WTC11 (cell line): Measurements from ENCODE around the gene CCNH.

Source experiments
- CBFB ChIP-seq: sonication (generic); formaldehyde crosslinking; IDR thresholded peaks from 2 replicates; pipeline ENCODE4 v1.8.1; 2022; ENCODE audit warnings: mild to moderate bottlenecking, low read depth, missing genetic modification reagents
- GRHL2 ChIP-seq: fragments of 250-450 bp; sonication (Bioruptor Pico); IDR thresholded peaks from 2 replicates; pipeline ENCODE4 v1.8.0; 2022; ENCODE audit warnings: mild to moderate bottlenecking, moderate library complexity; ENCODE audit not compliant: insufficient replicate concordance, severe bottlenecking
- JUN ChIP-seq: sonication (generic); formaldehyde crosslinking; IDR thresholded peaks from 2 replicates; pipeline ENCODE4 v1.8.0; 2023; ENCODE audit warnings: mild to moderate bottlenecking, missing genetic modification reagents
- KAT7 ChIP-seq: sonication (generic); formaldehyde crosslinking; IDR thresholded peaks from 2 replicates; pipeline ENCODE4 v1.8.1; 2023; ENCODE audit warnings: missing genetic modification reagents, mild to moderate bottlenecking, borderline replicate concordance
- TF ChIP-seq, protein P1 (sequence below): fragments of 200-600 bp; IDR thresholded peaks from 2 replicates; pipeline ENCODE4 v1.8.0; 2022; ENCODE audit warnings: antibody characterized with exemption
- TF ChIP-seq, protein P2 (sequence below): sonication (generic); formaldehyde crosslinking; IDR thresholded peaks from 2 replicates; pipeline ENCODE4 v1.8.0; 2023; ENCODE audit warnings: missing genetic modification reagents
- TF ChIP-seq, protein P3 (sequence below): sonication (generic); formaldehyde crosslinking; IDR thresholded peaks from 2 replicates; pipeline ENCODE4 v1.8.0; 2022; ENCODE audit warnings: mild to moderate bottlenecking, missing genetic modification reagents
- TF ChIP-seq, protein P4 (sequence below): sonication (generic); formaldehyde crosslinking; IDR thresholded peaks from 2 replicates; pipeline ENCODE4 v1.8.1; 2023; ENCODE audit warnings: mild to moderate bottlenecking, missing genetic modification reagents, moderate library complexity

DNA sequence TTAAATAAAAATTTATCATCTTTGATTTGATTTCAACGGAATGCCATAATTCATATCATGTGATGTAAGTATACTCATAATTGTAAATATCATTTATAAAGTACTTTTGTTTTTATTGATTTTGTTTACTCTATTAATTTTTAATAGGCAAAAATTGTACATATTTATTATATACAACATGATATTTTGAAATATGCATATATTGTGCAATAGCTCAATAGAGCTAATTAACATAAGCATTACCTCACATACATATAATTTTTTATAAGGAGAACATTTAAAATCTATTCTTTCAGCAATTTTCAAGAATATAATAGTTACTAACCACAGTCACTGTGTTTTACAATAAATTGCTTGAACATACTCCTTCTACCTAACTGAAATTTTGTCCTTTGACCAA, 25.0 kb upstream of the CCNH start:
- TF ChIP-seq, protein P1, sequence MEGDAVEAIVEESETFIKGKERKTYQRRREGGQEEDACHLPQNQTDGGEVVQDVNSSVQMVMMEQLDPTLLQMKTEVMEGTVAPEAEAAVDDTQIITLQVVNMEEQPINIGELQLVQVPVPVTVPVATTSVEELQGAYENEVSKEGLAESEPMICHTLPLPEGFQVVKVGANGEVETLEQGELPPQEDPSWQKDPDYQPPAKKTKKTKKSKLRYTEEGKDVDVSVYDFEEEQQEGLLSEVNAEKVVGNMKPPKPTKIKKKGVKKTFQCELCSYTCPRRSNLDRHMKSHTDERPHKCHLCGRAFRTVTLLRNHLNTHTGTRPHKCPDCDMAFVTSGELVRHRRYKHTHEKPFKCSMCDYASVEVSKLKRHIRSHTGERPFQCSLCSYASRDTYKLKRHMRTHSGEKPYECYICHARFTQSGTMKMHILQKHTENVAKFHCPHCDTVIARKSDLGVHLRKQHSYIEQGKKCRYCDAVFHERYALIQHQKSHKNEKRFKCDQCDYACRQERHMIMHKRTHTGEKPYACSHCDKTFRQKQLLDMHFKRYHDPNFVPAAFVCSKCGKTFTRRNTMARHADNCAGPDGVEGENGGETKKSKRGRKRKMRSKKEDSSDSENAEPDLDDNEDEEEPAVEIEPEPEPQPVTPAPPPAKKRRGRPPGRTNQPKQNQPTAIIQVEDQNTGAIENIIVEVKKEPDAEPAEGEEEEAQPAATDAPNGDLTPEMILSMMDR: no peak
- TF ChIP-seq KAT7: no peak
- no peak for TF ChIP-seq GRHL2 (CRISPR knock-in tag)
- no peak for TF ChIP-seq JUN (CRISPR knock-in tag)
- TF ChIP-seq, protein P2, sequence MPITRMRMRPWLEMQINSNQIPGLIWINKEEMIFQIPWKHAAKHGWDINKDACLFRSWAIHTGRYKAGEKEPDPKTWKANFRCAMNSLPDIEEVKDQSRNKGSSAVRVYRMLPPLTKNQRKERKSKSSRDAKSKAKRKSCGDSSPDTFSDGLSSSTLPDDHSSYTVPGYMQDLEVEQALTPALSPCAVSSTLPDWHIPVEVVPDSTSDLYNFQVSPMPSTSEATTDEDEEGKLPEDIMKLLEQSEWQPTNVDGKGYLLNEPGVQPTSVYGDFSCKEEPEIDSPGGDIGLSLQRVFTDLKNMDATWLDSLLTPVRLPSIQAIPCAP (CRISPR knock-in tag): no peak
- TF ChIP-seq, protein P3, sequence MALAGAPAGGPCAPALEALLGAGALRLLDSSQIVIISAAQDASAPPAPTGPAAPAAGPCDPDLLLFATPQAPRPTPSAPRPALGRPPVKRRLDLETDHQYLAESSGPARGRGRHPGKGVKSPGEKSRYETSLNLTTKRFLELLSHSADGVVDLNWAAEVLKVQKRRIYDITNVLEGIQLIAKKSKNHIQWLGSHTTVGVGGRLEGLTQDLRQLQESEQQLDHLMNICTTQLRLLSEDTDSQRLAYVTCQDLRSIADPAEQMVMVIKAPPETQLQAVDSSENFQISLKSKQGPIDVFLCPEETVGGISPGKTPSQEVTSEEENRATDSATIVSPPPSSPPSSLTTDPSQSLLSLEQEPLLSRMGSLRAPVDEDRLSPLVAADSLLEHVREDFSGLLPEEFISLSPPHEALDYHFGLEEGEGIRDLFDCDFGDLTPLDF (CRISPR knock-in tag): no peak
- TF ChIP-seq CBFB (CRISPR knock-in tag): no peak
- TF ChIP-seq, protein P4, sequence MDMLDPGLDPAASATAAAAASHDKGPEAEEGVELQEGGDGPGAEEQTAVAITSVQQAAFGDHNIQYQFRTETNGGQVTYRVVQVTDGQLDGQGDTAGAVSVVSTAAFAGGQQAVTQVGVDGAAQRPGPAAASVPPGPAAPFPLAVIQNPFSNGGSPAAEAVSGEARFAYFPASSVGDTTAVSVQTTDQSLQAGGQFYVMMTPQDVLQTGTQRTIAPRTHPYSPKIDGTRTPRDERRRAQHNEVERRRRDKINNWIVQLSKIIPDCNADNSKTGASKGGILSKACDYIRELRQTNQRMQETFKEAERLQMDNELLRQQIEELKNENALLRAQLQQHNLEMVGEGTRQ (CRISPR knock-in tag): no peak
